ENCODE results near the gene RTKN. TPM values are rescaled to one million over a fixed set of nuclear protein-coding genes. Genes with fewer than 3 reads are reported as not detected.

RTKN gene
- total and polyA plus RNA-seq, 10 of the 15 experiments (the other 5 are each of a cell fraction or from before 2014, with no cell fraction given): 0.50 to 12.3 (median 5.4) TPM

- no peak for TF ChIP-seq ZBTB4 (CRISPR knock-in tag; IDR thresholded peaks at IDR 0.05)
Measured at GRCh38 chr2:74407682-74408081, 34.1 kb downstream of the RTKN start (continued).

- Histone ChIP-seq H3K36me3 (ENCODE audit: control insufficient read depth in 2 of 2, insufficient read depth in 2 of 2, low read length in 1 of 2) (no peaks in the 10 kb centered on the region), H3K79me2 (ENCODE audit: control insufficient read depth, insufficient read depth, low read length) (no peaks in the 10 kb centered on the region), H3K9ac (ENCODE audit: control insufficient read depth, insufficient read depth, low read length) (no peak overlapping the region), H3K4me2 (ENCODE audit: control insufficient read depth, insufficient read depth) (no peak overlapping the region), H3K4me1 (ENCODE audit: control insufficient read depth, insufficient read depth, low read length) (peaks cover 5% of the 10 kb centered on the region; the same call in 1 of the 2 replicates), H3K27ac (ENCODE audit: control insufficient read depth, insufficient read depth) (no peak overlapping the region), H3K27me3 (replicated peaks in 1 of 2; ENCODE audit: control insufficient read depth in 2 of 2, insufficient read depth in 2 of 2, low read length in 1 of 2) (no peaks in the 10 kb centered on the region), H3K9me3 (replicated peaks; ENCODE audit: control insufficient read depth, insufficient read depth, low read length) (no peaks in the 10 kb centered on the region), H2AFZ (ENCODE audit: control insufficient read depth, low read depth, low read length) (no peak overlapping the region), H3K4me3 (no peak overlapping the region), H4K20me1 (ENCODE audit: control insufficient read depth, insufficient read depth) (no peaks in the 10 kb centered on the region)
- in situ Hi-C loops (cut with MboI) (no loop called here), intact Hi-C loops (cut with micrococcal nuclease; ENCODE audit: unreplicated experiment) (no loop called here)
- ChIA-PET CTCF (interaction anchor here (0.8 to 1.5 kb wide), 6 partner anchors 9 to 285 kb away, joined by 3 to 16 read pairs (median 4); no protein-coding TSS in a partner anchor), POLR2A (interaction anchor here (0.6 to 1.4 kb wide), 3 partner anchors 15 to 230 kb away, joined by 3 to 7 read pairs (median 3); no protein-coding TSS in a partner anchor), SMC1A (ENCODE audit: uncharacterized antibody, unreplicated experiment) (interaction anchor here (0.6 to 1.9 kb wide), 7 partner anchors 10 to 180 kb away, joined by 3 to 14 read pairs (median 3); partner anchors contain the start of genes C2orf81 and WDR54), RAD21 (ENCODE audit: unreplicated experiment) (interaction anchor here (0.7 to 1.4 kb wide), 4 partner anchors 15 to 156 kb away, joined by 3 to 6 read pairs (median 6); partner anchors contain the start of genes C2orf81 and WDR54)
- FAIRE-seq: peak; percentile 82
- BruUV-seq (replicated peaks): no TSS peak
- DNase-seq (ENCODE audit: low read depth, low spot score): peak; percentile 37
- peak; percentile 99 for ATAC-seq
- TF ChIP-seq JUNB (IDR thresholded peaks at IDR 0.05) (no peak), ATF7 (IDR thresholded peaks at IDR 0.05; ENCODE audit: low read depth) (peak; percentile 69; the same call in 1 of the 2 replicates), IKZF2 (IDR thresholded peaks at IDR 0.05) (no peak), MLLT1 (IDR thresholded peaks at IDR 0.05) (no peak), BHLHE40 (IDR thresholded peaks at IDR 0.05; ENCODE audit: borderline replicate concordance in 1 of 2, low read depth in 2 of 2, low read length in 1 of 2) (peak; percentile 67 to 81; a peak in 3 of 4 replicates), MTA2 (IDR thresholded peaks at IDR 0.05; ENCODE audit: low read depth) (0 out of 2 replicates have a peak, but pooled peaks have one; percentile 15), NFXL1 (IDR thresholded peaks at IDR 0.05; ENCODE audit: borderline replicate concordance) (no peak), IRF4 (IDR thresholded peaks at IDR 0.05; ENCODE audit: low read depth, low read length) (no peak), HSF1 (IDR thresholded peaks at IDR 0.05; ENCODE audit: low read depth, low read length) (no peak), NBN (IDR thresholded peaks at IDR 0.05) (peak; percentile 68), CEBPZ (IDR thresholded peaks at IDR 0.05; ENCODE audit: low read depth, low read length) (no peak), RAD51 (IDR thresholded peaks at IDR 0.05) (peak; percentile 59; the same call in 1 of the 2 replicates), LARP7 (IDR thresholded peaks at IDR 0.05) (no peak)
Measured at GRCh38 chr2:74406035-74406434, 35.7 kb downstream of the RTKN start.
